GM19099 (cell line): ENCODE measurements around the gene HADHA.

ENCODE experiments used
- POLR2A ChIP-seq: IDR thresholded peaks from 3 replicates; pipeline ENCODE4 v1.6.1; 2011; ENCODE audit warnings: low read depth; ENCODE audit not compliant: insufficient read length; ENCODE audit errors: extremely low read depth

Gene HADHA

DNA sequence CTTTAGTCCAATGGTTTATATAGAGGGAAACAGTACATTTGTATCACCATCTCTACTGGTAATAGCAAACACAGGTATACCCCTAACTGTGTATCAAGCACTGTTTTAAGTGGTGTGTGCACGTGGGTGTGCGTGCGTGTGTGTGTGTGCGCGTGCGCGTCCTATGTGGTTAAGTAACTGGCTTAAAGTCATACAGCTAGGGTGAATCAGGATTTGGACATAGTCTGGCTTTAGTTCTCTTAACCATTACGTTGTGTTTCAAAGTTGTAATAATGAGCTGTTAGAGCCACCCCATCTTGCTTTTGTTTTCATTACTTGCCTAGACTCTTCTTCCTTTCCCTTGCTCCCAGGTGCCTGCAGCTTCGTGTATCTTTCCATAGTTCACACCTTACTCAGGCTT lies 2.4 kb upstream of the HADHA start:
- TF ChIP-seq POLR2A, result no peak

- TF ChIP-seq POLR2A, result no peak
Observed at GRCh38 chr2:26245810-26246209, 1.4 kb upstream of the HADHA start.

- TF ChIP-seq POLR2A, result no peak
Observed at GRCh38 chr2:26245231-26245732, 850 bp upstream of the HADHA start.

DNA sequence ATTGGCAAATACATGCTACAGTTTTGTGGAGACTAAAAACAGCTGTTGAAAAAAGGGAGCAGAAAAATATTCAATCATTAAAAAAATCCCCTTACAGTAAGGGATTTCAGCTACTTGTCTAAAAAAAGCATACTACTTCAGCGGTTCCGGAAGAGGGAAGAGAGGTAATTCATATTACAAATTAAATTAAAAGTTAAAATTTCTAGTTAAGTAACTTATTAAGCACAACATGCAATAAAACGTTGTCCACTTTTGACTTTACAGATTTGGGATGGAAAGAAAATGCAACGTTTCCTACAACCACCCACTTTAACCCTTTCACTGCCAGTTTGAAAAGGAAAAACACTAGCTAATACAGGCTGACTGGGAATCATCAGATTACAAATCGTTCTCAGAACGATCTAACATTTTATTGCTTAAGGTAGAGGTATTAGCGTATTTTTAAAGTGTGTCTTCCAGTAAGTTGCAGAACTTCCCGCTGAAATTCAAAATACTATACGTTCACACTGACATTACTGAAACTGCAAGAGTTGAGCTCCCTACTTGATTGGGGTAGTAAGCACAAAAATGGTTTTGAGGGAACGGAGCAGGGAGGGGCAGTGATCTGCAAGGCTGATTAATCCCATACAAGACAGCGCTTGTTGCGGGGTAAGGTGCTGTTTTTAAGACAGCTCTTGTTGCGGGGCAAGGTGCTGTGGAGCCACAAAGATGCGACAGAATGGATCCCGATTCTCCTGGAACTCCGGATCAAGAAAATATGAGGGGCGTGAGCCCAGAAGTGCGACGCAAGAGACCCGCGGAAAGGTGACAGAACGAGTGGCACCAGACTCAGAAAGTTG lies 743 bp downstream of the HADHA start:
- no peak for TF ChIP-seq POLR2A

GRCh38 chr2:26241928-26242436 lies 2.5 kb downstream of the HADHA start:
- no peak for TF ChIP-seq POLR2A

DNA sequence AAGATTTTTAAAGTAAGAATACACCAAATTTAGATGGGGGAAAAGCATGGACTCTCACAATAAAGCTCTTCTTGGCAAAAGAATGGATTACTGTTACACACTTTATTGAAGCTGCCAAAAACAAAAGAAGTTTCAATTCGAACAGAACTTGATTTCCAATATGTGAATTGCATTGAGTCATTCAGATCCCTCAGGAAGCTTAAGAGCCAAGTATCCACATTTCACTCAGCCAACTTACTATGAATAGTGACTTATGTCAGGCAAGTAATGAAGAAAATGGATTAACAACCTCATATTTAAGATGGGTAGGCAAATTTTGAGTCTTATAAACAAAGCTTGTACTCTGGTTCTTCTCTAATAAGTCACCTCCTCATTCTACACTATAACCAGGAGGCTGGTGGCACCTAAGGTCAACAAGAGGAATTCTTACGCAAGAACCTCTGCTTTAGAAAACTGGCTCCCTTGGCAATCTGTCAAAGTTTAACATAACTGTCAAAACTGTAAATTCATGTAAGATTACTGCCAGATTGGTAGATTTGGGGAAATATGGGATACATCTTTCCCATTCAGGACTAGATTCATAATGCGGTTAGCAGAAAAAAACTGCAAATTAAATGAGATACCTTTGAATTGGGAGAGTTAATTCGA lies 6.0 kb downstream of the HADHA start:
- no peak for TF ChIP-seq POLR2A

DNA sequence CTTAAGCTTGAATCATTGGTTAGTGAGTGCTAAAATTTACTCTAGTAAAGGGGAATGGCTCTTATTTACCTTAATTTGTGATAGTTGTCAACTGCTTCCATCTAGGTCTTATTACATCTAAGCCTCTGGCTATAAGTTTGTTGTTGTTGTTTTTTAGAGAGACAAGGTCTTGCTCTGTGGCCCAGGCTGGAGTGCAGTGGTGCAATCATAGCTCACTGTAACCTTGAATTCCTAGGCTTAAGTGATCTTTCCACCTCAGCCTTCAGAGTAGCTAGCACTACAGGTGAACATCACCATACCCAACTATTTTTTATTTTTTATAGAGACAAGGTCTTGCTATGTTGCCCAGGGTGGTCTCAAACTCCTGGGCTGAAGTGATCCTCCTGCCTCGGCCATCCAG lies 6.6 kb downstream of the HADHA start:
- TF ChIP-seq POLR2A, result no peak

- TF ChIP-seq POLR2A, result no peak
Observed at GRCh38 chr2:26235089-26235488, 9.3 kb downstream of the HADHA start.

DNA sequence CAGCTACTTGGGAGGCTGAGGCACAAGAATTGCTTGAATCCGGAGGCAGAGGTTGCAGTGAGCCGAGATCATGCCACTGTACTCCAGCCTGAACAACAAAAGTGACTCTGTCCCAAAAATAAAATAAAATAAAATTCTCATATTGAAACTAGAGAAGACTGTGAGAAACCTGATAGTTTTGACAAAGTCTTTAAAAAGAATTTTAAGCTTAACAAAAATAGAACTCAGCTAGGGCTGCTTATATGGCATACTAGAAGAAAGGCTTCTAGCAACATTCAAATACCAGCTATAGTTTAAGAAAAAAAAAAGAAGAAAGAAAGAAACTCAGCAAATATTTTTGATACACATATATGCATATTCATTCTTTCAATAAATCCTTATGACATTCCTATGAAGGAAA lies 13.6 kb downstream of the HADHA start:
- no peak for TF ChIP-seq POLR2A

- no peak for TF ChIP-seq POLR2A
Observed at GRCh38 chr2:26229595-26229994, 14.8 kb downstream of the HADHA start.

DNA sequence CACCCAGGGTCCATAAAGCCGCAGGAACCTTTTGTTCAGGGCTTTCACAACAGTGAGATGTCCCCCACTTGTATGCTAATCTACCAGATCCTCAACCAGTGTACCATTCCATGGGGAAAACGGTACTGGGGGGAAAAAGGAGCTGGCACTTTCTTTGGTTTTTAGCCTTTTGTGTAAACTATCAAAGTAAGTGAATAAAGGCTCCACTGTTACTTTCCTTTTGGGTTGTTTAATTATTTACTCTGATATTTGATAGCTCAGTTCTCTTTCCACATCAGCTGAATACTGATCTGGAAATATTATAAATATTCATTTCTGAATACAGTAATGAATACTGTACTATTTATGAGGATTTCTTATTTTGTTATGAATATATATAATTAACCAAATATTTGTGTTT lies 20.3 kb downstream of the HADHA start:
- no peak for TF ChIP-seq POLR2A

- no peak for TF ChIP-seq POLR2A
Observed at GRCh38 chr2:26223018-26223417, 21.4 kb downstream of the HADHA start.

GRCh38 chr2:26217720-26218119 lies 26.7 kb downstream of the HADHA start:
- TF ChIP-seq POLR2A, result no peak

GRCh38 chr2:26216587-26216986 lies 27.8 kb downstream of the HADHA start:
- TF ChIP-seq POLR2A, result no peak

- no peak for TF ChIP-seq POLR2A
Observed at GRCh38 chr2:26215833-26216232, 28.6 kb downstream of the HADHA start.

GRCh38 chr2:26214759-26215158 lies 29.7 kb downstream of the HADHA start:
- no peak for TF ChIP-seq POLR2A
